T47D (cell line): ENCODE data around the gene DLST.

Experiments
- DNase-seq, 2 experiments: peaks; one replicate each; pipeline versions ENCODE4 v3.0.0 to v3.0.0-alpha.2; 2011 to 2012; ENCODE audit warnings: low read depth in 1 of 2, low spot score in 1 of 2
- JUND ChIP-seq: IDR thresholded peaks from 2 replicates; pipeline ENCODE4 v1.6.1; 2012; ENCODE audit warnings: low read depth
- in situ Hi-C: cut with HindIII; loops from 2 replicates; pipeline ENCODE4 v1.10.0; 2016; ENCODE audit warnings: low sequenced_read_pairs, low pct_unique_long_range_greater_than_20kb

The DLST gene

GRCh38 chr14:74934476-74935359 lies 53.0 kb downstream of the DLST start:
- DNase-seq = no peak
- in situ Hi-C loops = no loop called here
- no peak for TF ChIP-seq JUND

DNA sequence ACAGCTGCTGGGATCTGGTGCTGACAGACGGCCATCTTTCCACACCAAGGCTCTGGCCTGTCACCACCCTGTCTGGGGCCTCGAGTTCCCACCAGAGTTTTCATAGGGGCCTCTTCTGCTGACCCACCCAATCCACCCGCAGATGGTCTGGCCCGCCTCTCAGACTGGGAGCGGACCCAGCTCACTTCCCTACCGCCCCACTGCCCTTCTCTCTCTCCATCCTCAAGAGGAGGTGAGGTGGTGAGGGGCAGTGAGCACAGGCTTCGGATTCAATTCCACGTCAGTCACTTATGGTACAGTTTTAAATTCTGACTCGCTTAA lies 53.6 kb downstream of the DLST start:
- in situ Hi-C loops = no loop called here
- no peak for TF ChIP-seq JUND
- no peak for DNase-seq

DNA sequence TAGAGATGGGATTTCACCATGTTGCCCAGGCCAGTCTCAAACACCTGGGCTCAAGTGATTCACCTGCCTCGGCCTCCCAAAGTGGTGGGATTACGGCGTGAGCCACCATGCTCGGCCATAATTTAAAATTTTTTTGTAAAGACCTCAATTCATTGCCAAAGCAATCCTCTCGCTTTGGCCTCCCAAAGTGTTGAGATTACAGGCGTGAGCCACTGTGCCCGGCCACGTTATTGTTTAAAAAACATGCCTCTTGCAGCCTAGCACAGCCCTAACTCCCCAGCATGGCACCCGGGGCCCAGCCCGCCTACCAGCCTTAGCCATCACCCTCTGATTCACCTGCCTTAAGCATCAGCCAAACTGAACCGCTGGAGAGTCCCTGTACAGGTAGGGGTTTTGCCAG lies 54.4 kb downstream of the DLST start:
- TF ChIP-seq JUND = no peak
- no peak for DNase-seq
- in situ Hi-C loops = no loop called here

GRCh38 chr14:74936731-74937130 lies 55.0 kb downstream of the DLST start:
- no peak for DNase-seq
- TF ChIP-seq JUND = no peak
- in situ Hi-C loops = no loop called here

GRCh38 chr14:74937171-74937570 lies 55.5 kb downstream of the DLST start:
- no peak for DNase-seq
- in situ Hi-C loops = no loop called here
- TF ChIP-seq JUND = no peak

GRCh38 chr14:74938531-74939495 lies 57.1 kb downstream of the DLST start:
- no peak for DNase-seq
- in situ Hi-C loops = no loop called here
- TF ChIP-seq JUND = no peak

DNA sequence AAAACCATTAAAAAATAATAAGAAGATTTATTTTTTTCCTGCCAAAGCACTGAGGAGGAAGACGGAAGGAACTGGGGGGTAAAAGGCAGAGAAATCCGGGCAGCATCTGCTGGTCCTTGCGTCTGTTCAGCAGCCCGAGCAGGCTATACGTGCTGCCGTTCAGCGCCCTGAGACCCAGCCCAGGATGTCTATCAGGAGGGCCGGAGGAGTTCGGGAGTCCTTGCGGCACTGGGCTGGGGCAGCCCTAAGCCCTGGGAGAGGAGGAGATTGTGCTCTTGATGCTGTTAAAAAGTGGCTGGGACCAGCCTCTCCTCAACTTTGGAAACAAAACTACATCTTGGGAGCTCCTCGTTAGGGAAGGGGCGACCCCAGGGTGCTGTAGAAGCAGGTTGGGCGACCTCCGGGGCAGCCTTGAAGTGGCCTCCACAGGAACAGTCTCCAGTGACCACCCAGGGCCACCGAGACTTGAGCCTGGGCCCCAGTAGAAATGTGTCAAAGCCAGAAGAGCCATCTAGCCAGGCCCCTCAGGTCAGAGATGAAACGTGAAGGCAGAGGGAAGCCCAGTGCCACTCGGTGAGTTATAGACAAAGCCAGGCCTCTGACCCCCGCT lies 59.3 kb downstream of the DLST start:
- no peak for TF ChIP-seq JUND
- in situ Hi-C loops = no loop called here
- no peak for DNase-seq

GRCh38 chr14:74941676-74942097 lies 60.0 kb downstream of the DLST start:
- in situ Hi-C loops = no loop called here
- no peak for DNase-seq
- TF ChIP-seq JUND = no peak

- in situ Hi-C loops = no loop called here
- DNase-seq = no peak
- no peak for TF ChIP-seq JUND
These were observed 60.5 kb downstream of the DLST start for GRCh38 chr14:74942181-74942580.

DNA sequence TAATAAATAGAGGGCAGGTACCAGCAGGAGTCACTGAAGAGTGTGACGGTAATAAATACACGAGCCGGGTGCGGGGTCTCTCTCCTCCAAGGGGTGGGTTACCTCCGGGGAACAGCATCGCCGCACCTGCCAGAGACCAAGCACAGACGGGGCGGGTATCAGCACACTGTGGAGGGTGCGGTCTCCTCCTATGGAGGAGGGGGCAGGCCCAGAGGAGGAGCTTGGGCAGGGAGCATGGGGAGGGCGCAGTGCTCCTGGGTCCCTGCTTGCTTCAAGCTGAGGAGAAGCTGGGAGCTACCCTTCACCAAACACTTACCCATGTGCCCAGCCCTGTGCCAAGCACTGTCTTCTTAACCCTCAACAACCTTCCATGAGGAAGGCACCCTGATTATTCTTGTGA lies 60.9 kb downstream of the DLST start:
- in situ Hi-C loops = no loop called here
- no peak for DNase-seq
- no peak for TF ChIP-seq JUND

GRCh38 chr14:74945261-74945851 lies 63.6 kb downstream of the DLST start:
- in situ Hi-C loops = no loop called here
- DNase-seq = peak; percentile 57 to 77
- no peak; the same call in 1 of the 2 replicates for TF ChIP-seq JUND
